HG03469 (cell line): ENCODE data around the gene PLD4.
"Not testable (repeated sequence)": the region's sequence is repeated elsewhere in the genome, so short reads cannot be mapped to it uniquely, and the experiment has no call there.

Experiments
- ATAC-seq: cut with Tn5 transposase; IDR thresholded peaks from one replicate; pipeline ENCODE4 v1.9.1; 2021; ENCODE audit warnings: mild to moderate bottlenecking, moderate library complexity, moderate number of reproducible peaks; ENCODE audit not compliant: unreplicated experiment

PLD4 gene

DNA sequence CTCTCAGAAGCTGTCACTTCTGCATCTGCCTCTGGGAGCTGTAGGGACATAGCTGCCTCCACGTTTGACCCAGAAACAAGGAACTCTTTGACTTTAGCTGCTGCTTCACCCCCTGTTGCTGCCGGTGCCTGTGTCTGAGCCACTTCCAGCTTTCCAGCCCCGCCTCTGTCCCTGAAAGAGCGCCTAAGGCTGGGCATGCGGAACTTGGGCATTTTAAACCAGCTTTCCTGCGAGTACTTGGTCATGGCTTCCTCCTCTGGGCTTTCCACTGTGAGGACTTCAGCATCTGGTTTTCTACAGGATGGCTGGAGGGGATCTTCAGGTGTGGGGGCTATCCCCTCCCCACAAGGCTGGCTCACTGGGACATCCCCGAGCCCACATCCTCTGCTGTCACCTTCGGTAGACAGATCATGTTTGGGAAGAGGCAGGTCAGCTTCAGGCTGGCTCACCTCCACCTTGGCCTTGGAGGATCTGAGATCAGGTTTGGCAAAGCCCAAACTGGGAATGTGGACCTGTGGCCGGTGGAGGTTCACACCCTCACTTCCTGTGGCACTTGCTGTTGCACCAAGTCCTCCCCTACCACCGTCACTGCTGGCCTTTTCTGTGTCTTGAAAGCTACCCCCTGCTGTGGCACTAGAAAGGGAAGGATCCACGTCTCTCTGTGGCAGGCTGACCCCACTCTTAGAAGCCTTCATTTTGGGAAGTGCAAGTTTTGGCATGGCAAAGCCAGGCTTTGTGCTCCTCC lies 15.2 kb downstream of the PLD4 start:
- no peak for ATAC-seq

- ATAC-seq = no peak
These were observed 16.0 kb downstream of the PLD4 start for GRCh38 chr14:104940526-104941150.

- ATAC-seq = no peak
These were observed 17.1 kb downstream of the PLD4 start for GRCh38 chr14:104941508-104942365.

DNA sequence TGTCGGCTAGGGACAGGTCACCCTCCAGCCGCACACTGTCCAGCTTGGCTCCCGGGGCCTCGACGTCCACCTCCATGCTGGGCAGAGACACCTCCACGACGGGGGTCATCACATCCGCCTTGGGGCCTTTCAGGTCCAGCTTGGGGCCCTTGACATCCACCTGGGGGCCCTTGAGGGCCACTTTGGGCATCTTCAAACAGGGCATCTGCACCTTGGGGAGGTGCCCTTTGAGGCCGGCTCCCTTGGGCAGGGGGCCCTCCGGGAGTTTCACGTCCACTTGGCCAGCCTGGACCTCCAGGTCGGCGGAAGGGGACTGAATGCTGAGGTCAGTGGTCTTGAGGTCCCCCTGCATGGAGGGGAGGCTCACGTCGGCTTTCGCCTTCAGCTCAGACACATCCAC lies 17.9 kb downstream of the PLD4 start:
- no peak for ATAC-seq

DNA sequence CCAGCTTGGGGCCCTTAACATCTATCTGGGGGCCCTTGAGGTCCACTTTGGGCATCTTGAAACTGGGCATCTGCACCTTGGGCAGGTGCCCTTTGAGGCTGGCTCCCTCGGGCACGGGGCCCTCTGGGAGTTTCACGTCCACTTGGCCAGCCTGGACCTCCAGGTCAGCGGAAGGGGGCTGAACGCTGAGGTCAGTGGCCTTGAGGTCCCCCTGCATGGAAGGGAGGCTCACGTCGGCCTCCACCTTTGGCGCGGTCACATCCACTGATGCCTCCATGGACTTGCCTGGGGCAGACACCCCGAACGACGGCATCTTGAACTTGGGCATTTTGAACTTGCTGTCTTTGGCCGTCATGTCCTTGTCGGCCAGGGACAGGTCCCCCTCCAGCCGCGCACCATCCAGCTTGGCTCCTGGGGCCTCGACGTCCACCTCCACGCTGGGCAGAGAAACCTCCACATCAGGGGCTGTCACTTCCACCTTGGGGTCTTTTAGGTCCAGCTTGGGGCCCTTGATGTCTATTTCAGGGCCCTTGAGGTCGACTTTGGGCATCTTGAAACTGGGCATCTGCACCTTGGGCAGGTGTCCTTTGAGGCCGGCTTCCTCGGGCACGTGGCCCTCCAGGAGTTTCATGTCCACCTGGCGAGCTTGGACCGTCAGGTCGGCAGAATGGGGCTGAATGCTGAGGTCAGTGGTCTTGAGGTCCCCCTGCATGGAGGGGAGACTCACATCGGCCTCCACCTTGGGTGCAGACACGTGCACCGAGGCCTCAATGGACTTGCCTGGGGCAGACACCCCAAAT lies 18.7 kb downstream of the PLD4 start:
- ATAC-seq = not testable (repeated sequence)

DNA sequence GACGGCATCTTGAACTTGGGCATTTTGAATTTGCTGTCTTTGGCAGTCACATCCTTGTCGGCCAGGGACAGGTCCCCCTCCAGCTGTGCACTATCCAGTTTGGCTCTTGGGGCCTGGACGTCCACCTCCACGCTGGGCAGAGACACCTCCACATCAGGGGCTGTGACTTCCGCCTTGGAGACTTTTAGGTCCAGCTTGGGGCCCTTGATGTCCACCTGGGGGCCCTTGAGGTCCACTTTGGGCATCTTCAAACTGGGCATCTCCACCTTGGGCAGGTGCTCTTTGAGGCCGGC lies 19.3 kb downstream of the PLD4 start:
- ATAC-seq = not testable (repeated sequence)

DNA sequence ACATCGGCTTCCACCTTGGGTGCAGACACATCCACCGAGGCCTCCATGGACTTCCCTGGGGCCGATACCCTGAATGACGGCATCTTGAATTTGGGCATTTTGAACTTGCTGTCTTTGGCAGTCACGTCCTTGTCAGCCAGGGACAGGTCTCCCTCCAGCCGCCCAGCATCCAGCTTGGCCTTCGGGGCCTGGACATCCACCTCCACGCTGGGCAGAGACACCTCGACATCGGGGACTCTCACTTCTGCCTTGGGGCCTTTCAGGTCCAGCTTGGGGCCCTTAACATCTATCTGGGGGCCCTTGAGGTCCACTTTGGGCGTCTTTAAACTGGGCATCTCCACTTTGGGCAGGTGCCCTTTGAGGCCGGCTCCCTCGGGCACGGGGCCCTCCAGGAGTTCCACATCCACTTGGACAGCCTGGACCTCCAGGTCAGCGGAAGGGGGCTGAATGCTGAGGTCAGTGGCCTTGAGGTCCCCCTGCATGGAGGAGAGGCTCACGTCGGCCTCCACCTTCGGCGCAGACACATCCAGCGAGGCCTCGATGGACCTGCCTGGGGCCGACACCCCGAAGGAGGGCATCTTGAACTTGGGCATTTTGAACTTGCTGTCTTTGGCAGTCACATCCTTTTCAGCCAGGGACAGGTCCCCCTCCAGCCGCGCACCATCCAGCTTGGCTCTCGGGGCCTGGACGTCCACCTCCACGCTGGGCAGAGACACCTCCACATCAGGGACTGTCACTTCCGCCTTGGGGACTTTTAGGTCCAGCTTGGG lies 19.9 kb downstream of the PLD4 start:
- not testable (repeated sequence) for ATAC-seq

DNA sequence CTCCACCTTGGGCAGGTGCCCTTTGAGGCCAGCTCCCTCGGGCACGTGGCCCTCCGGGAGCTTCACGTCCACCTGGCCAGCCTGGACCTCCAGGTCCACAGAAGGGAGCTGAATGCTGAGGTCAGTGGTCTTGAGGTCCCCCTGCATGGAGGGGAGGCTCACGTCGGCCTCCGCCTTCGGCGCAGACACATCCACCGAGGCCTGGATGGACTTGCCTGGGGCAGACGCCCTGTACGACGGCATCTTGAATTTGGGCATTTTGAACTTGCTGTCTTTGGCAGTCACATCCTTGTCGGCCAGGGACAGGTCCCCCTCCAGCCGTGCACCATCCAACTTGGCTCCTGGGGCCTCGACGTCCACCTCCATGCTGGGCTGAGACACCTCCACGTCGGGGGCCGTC lies 20.6 kb downstream of the PLD4 start:
- not testable (repeated sequence) for ATAC-seq

- not testable (repeated sequence) for ATAC-seq
These were observed 21.6 kb downstream of the PLD4 start for GRCh38 chr14:104945986-104946965.

DNA sequence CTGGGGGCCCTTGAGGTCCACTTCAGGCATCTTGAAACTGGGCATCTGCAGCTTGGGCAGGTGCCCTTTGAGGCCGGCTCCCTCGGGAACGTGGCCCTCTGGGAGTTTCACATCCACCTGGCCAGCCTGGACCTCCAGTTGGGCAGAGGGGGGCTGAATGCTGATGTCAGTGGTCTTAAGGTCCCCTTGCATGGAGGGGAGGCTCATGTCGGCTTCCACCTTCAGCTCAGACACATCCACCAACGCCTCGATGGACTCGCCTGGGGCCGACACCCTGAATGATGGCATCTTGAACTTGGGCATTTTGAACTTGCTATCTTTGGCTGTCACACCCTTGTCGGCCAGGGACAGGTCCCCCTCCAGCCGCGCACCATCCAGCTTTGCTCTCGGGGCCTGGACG lies 22.5 kb downstream of the PLD4 start:
- ATAC-seq = not testable (repeated sequence)

DNA sequence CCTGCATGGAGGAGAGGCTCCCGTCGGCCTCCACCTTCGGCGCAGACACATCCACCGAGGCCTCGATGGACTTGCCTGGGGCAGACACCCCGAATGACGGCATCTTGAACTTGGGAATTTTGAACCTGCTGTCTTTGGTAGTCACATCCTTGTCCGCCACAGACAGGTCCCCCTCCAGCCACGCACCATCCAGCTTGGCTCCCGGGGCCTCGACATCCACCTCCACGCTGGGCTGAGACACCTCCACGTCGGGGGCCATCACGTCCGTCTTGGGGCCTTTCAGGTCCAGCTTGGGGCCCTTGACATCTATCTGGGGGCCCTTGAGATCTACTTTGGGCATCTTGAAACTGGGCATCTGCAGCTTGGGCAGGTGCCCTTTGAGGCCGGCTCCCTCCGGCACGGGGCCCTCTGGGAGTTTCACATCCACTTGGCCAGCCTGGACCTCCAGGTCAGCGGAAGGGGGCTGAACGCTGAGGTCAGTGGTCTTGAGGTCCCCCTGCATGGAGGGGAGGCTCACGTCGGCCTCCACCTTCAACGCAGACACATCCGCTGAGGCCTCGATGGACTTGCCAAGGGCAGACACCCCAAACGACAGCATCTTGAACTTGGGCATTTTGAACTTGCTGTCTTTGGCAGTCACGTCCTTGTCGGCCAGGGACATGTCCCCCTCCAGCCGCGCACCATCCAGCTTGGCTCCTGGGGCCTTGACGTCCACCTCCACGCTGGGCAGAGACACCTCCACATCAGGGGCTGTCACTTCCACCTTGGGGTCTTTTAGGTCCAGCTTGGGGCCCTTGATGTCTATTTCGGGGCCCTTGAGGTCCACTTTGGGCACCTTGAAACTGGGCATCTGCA lies 23.4 kb downstream of the PLD4 start:
- ATAC-seq = not testable (repeated sequence)

- ATAC-seq = no peak
These were observed 24.0 kb downstream of the PLD4 start for GRCh38 chr14:104948736-104949031.

DNA sequence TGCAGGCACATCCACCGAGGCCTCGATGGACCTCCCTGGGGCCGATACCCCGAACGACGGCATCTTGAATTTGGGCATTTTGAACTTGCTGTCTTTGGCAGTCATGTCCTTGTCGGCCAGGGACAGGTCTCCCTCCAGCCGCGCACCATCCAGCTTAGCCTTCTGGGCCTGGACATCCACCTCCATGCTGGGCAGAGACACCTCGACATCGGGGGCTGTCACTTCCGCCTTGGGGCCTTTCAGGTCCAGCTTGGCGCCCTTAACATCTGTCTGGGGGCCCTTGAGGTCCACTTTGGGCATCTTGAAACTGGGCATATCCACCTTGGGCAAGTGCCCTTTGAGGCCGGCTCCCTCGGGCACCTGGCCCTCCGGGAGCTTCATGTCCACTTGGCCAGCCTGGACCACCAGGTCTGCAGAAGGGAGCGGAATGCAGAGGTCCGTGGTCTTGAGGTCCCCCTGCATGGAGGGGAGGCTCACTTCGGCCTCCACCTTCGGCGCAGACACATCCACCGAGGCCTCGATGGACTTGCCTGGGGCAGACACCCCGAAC lies 24.8 kb downstream of the PLD4 start:
- ATAC-seq = not testable (repeated sequence)

- no peak for ATAC-seq
These were observed 25.3 kb downstream of the PLD4 start for GRCh38 chr14:104950021-104950420.

DNA sequence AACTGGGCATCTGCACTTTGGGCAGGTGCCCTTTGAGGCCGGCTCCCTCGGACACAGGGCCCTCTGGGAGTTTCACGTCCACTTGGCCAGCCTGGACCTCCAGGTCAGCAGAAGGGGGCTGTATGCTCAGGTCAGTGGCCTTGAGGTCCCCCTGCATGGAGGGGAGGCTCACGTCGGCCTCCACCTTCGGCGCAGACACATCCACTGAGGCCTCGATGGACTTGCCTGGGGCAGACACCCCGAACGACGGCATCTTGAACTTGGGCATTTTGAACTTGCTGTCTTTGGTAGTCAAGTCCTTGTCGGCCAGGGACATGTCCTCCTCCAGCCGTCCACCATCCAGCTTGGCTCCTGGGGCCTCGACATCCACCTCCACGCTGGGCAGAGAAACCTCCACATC lies 26.0 kb downstream of the PLD4 start:
- not testable (repeated sequence) for ATAC-seq

GRCh38 chr14:104951863-104952657 lies 27.4 kb downstream of the PLD4 start:
- not testable (repeated sequence) for ATAC-seq

DNA sequence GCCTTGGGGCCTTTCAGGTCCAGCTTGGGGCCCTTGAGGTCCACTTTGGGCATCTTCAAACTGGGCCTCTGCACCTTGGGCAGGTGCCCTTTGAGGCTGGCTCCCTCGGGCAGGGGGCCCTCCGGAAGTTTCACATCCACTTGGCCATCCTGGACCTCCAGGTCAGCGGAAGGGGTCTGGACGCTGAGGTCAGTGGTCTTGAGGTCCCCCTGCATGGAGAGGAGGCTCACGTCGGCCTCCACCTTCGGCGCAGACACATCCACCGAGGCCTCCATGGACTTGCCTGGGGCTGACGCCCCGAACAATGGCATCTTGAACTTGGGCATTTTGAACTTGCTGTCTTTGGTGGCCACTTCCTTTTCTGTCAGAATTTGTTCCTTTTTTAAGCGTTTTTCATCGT lies 28.4 kb downstream of the PLD4 start:
- no peak for ATAC-seq
